CD14-positive monocyte (primary cell): ENCODE measurements around the gene FAXC. TPM values are rescaled to one million over a fixed set of nuclear protein-coding genes. Genes with fewer than 3 reads are reported as not detected.

ENCODE experiments used
- DNase-seq, 3 donors: peaks; one replicate each; pipeline ENCODE4 v3.0.0-alpha.2; 2011 to 2022
- H2AFZ ChIP-seq: 2 replicates; pipeline ENCODE4 v1.6.0; 2012; ENCODE audit warnings: mild to moderate bottlenecking, low read depth, low read length, inconsistent platforms; ENCODE audit not compliant: insufficient read depth, poor library complexity, severe bottlenecking
- H3K27ac ChIP-seq, 2 donors: 1 replicate in 1 of 2; 2 replicates in 1 of 2; pipeline ENCODE4 v1.5.1; 2012 to 2013; ENCODE audit warnings: low read length in 2 of 2, control low read depth in 1 of 2, inconsistent platforms in 1 of 2, low read depth in 1 of 2, mild to moderate bottlenecking in 1 of 2
- H3K27me3 ChIP-seq, 2 donors: one replicate each; pipeline versions ENCODE4 v1.6.0 to v1.6.1; 2011 to 2013; ENCODE audit warnings: low read length in 2 of 2; ENCODE audit not compliant: control insufficient read depth in 2 of 2, insufficient read depth in 2 of 2
- H3K36me3 ChIP-seq, 2 donors: replicated peaks in 1 of 2; 1 replicate in 1 of 2; 2 replicates in 1 of 2; pipeline versions ENCODE4 v1.5.1 to v1.6.1; 2012 to 2013; ENCODE audit warnings: low read length in 2 of 2, control low read depth in 1 of 2, inconsistent platforms in 1 of 2, mild to moderate bottlenecking in 1 of 2; ENCODE audit not compliant: insufficient read depth in 2 of 2, control insufficient read depth in 1 of 2
- H3K4me1 ChIP-seq, 2 donors: 1 replicate in 1 of 2; 2 replicates in 1 of 2; pipeline versions ENCODE4 v1.5.1 to v1.6.1; 2012 to 2013; ENCODE audit warnings: low read length in 2 of 2, control low read depth in 1 of 2, inconsistent platforms in 1 of 2, mild to moderate bottlenecking in 1 of 2, moderate library complexity in 1 of 2; ENCODE audit not compliant: insufficient read depth in 2 of 2, control insufficient read depth in 1 of 2
- H3K4me2 ChIP-seq: replicated peaks from 2 replicates; pipeline ENCODE3; 2012; ENCODE audit warnings: low read length, moderate library complexity, mild to moderate bottlenecking; ENCODE audit not compliant: poor library complexity, severe bottlenecking; ENCODE audit errors: extremely low read depth
- H3K4me3 ChIP-seq, 3 experiments: fragments of 200-600 bp in 1 of 3; sonication (generic) in 1 of 3; replicated peaks in 1 of 3; 1 replicate in 2 of 3; 2 replicates in 1 of 3; pipeline ENCODE4 v1.5.1; 2011 to 2013; ENCODE audit warnings: low read length in 3 of 3, mild to moderate bottlenecking in 3 of 3, control low read depth in 2 of 3, low read depth in 2 of 3, inconsistent platforms in 1 of 3, moderate library complexity in 1 of 3
- H3K79me2 ChIP-seq: 2 replicates; pipeline ENCODE4 v1.6.0; 2012; ENCODE audit warnings: mild to moderate bottlenecking, control low read depth, inconsistent platforms, low read length, moderate library complexity; ENCODE audit not compliant: insufficient read depth
- H3K9ac ChIP-seq: 2 replicates; pipeline ENCODE4 v1.6.0; 2017; ENCODE audit warnings: low read length, mild to moderate bottlenecking; ENCODE audit not compliant: insufficient read depth, poor library complexity, severe bottlenecking
- H3K9me3 ChIP-seq, 2 donors: replicated peaks in 1 of 2; 1 replicate in 1 of 2; 2 replicates in 1 of 2; pipeline versions ENCODE4 v1.5.1 to v1.6.1; 2012 to 2013; ENCODE audit warnings: low read length in 2 of 2, control low read depth in 1 of 2; ENCODE audit not compliant: control insufficient read depth in 1 of 2, insufficient read depth in 1 of 2
- H4K20me1 ChIP-seq: 2 replicates; pipeline ENCODE4 v1.6.0; 2012; ENCODE audit warnings: mild to moderate bottlenecking, low read length, control low read depth, moderate library complexity; ENCODE audit not compliant: insufficient read depth
- H3K27ac Mint-ChIP-seq, 7 donors: one replicate each; pipeline ENCODE4 v1.8.0; 2020; ENCODE audit warnings: mild to moderate bottlenecking in 7 of 7, mixed read lengths in 7 of 7, moderate library complexity in 6 of 7, inconsistent platforms in 2 of 7
- H3K27me3 Mint-ChIP-seq, 3 donors: one replicate each; pipeline ENCODE4 v1.8.0; 2021 to 2022; ENCODE audit warnings: low read depth in 3 of 3, mild to moderate bottlenecking in 3 of 3, mixed read lengths in 3 of 3, moderate library complexity in 3 of 3, inconsistent platforms in 1 of 3
- H3K36me3 Mint-ChIP-seq, 2 donors: one replicate each; pipeline ENCODE4 v1.8.0; 2020; ENCODE audit warnings: mixed read lengths in 2 of 2, inconsistent platforms in 1 of 2, mild to moderate bottlenecking in 1 of 2
- H3K4me1 Mint-ChIP-seq: one replicate; pipeline ENCODE4 v1.8.0; 2020; ENCODE audit warnings: mild to moderate bottlenecking, mixed read lengths
- H3K4me3 Mint-ChIP-seq, 2 donors: one replicate each; pipeline ENCODE4 v1.8.0; 2020; ENCODE audit warnings: mild to moderate bottlenecking in 2 of 2, mixed read lengths in 2 of 2, moderate library complexity in 1 of 2
- H3K9me3 Mint-ChIP-seq, 7 donors: one replicate each; pipeline ENCODE4 v1.8.0; 2020 to 2022; ENCODE audit warnings: mixed read lengths in 7 of 7, mild to moderate bottlenecking in 6 of 7, moderate library complexity in 6 of 7, inconsistent platforms in 2 of 7
- CTCF ChIP-seq: fragments of 200-600 bp; IDR thresholded peaks from one replicate; pipeline ENCODE4 v1.8.0; 2022; ENCODE audit warnings: antibody characterized with exemption, mild to moderate bottlenecking
- WGBS: methylation state at CpG from one replicate; pipeline ENCODE4 v1.1.5; 2013; ENCODE audit warnings: missing lambda C conversion rate; ENCODE audit not compliant: insufficient coverage; 5-methylcytosine and 5-hydroxymethylcytosine counted together
- intact Hi-C, 2 donors: fragments of 100-400 bp; cut with micrococcal nuclease; formaldehyde crosslinking; loops; one replicate each; pipeline versions ENCODE4 v1.15.0 to v1.15.1; 2023
- polyA plus RNA-seq, 3 donors: library from polyadenylated mRNA; depleted of rRNA in 1 of 3; unstranded in 2 of 3; stranded (reverse) in 1 of 3; fragments of 300-500 nt in 2 of 3; fragments of >200 nt in 1 of 3; fragmentation: Illumina TruSeq in 2 of 3; gene quantifications; 1 replicate in 2 of 3; 2 replicates in 1 of 3; pipeline ENCODE4 v1.2.3, GENCODE V29; 2012 to 2021

FAXC gene
- polyA plus RNA-seq, 3 donors = not detected

GRCh38 chr6:99270826-99271225 is 78.6 kb downstream of the FAXC start:
- Histone ChIP-seq H4K20me1 (no peaks in the 10 kb centered on the region), H3K36me3 (no peaks in the 10 kb centered on the region), H2AFZ (no peak overlapping the region), H3K4me1 (no peaks in the 10 kb centered on the region), H3K9ac (no peak overlapping the region), H3K4me2 (no peak overlapping the region), H3K79me2 (no peaks in the 10 kb centered on the region), H3K4me3 (no peak overlapping the region), H3K9me3 (no peaks in the 10 kb centered on the region), H3K27ac (no peak overlapping the region), H3K27me3 (no peaks in the 10 kb centered on the region)
- Mint-ChIP-seq H3K4me3 (no peak overlapping the region), H3K4me1 (no peaks in the 10 kb centered on the region), H3K27ac (no peak overlapping the region), H3K9me3 (peaks cover 3 to 13% (median 6%) of the 10 kb centered on the region in 7 donors), H3K27me3 (peaks cover 0 to 3% (median 0%) of the 10 kb centered on the region in 3 donors), H3K36me3 (no peaks in the 10 kb centered on the region)
- intact Hi-C loops = no loop called here
- DNase-seq = no peak
- WGBS = 96% methylated on average over 5 of the region's 7 CpGs
- TF ChIP-seq CTCF = no peak

GRCh38 chr6:99270030-99270429 is 79.4 kb downstream of the FAXC start:
- H3K27me3 ChIP-seq = no peaks in the 10 kb centered on the region
- H4K20me1 ChIP-seq = no peaks in the 10 kb centered on the region
- Mint-ChIP-seq H3K27ac (no peak overlapping the region), H3K36me3 (no peaks in the 10 kb centered on the region), H3K27me3 (peaks cover 0 to 3% (median 0%) of the 10 kb centered on the region in 3 donors), H3K9me3 (peaks cover 3 to 13% (median 6%) of the 10 kb centered on the region in 7 donors), H3K4me3 (no peak overlapping the region), H3K4me1 (no peaks in the 10 kb centered on the region)
- H3K27ac ChIP-seq = no peak overlapping the region
- no peak overlapping the region for H3K4me3 ChIP-seq
- H3K4me1 ChIP-seq = no peaks in the 10 kb centered on the region
- intact Hi-C loops = no loop called here
- H3K9me3 ChIP-seq = no peaks in the 10 kb centered on the region
- no peak overlapping the region for H3K4me2 ChIP-seq
- TF ChIP-seq CTCF = no peak
- no peak for DNase-seq
- WGBS = 76% methylated on average over 2 of the region's 2 CpGs
- no peaks in the 10 kb centered on the region for H3K79me2 ChIP-seq
- no peaks in the 10 kb centered on the region for H3K36me3 ChIP-seq
- H2AFZ ChIP-seq = no peak overlapping the region
- no peak overlapping the region for H3K9ac ChIP-seq
